Hepatic stellate cell (primary cell): Measurements from ENCODE around the gene DBNL.

ENCODE experiments used
- DNase-seq: peaks from one replicate; pipeline ENCODE4 v3.0.0; 2011; ENCODE audit warnings: low spot score

Gene DBNL

GRCh38 chr7:44078521-44078920 is 34.0 kb downstream of the DBNL start:
- no peak for DNase-seq

GRCh38 chr7:44079331-44080021 is 35.0 kb downstream of the DBNL start:
- DNase-seq: no peak

- DNase-seq: no peak
These were observed 35.6 kb downstream of the DBNL start for GRCh38 chr7:44080118-44080517.

- DNase-seq: no peak
These were observed 36.3 kb downstream of the DBNL start for GRCh38 chr7:44080686-44081265.

- no peak for DNase-seq
These were observed 36.8 kb downstream of the DBNL start for GRCh38 chr7:44081266-44081748.

- peak; percentile 97 for DNase-seq
These were observed 38.2 kb downstream of the DBNL start for GRCh38 chr7:44082541-44083207.

GRCh38 chr7:44083796-44084195 is 39.3 kb downstream of the DBNL start:
- no peak for DNase-seq

GRCh38 chr7:44084701-44085100 is 40.2 kb downstream of the DBNL start:
- DNase-seq: no peak

GRCh38 chr7:44085546-44085945 is 41.0 kb downstream of the DBNL start:
- DNase-seq: no peak

- DNase-seq: no peak
These were observed 42.1 kb downstream of the DBNL start for GRCh38 chr7:44086627-44087026.

- DNase-seq: peak; percentile 78
These were observed 43.7 kb downstream of the DBNL start for GRCh38 chr7:44087911-44088838.

- no peak for DNase-seq
These were observed 48.7 kb downstream of the DBNL start for GRCh38 chr7:44093102-44093641.

GRCh38 chr7:44094365-44094764 is 49.9 kb downstream of the DBNL start:
- no peak for DNase-seq

- DNase-seq: no peak
These were observed 50.5 kb downstream of the DBNL start for GRCh38 chr7:44094883-44095592.

- no peak for DNase-seq
These were observed 51.3 kb downstream of the DBNL start for GRCh38 chr7:44095781-44096180.

GRCh38 chr7:44096326-44096881 is 51.9 kb downstream of the DBNL start:
- DNase-seq: no peak

GRCh38 chr7:44097064-44097932 is 52.8 kb downstream of the DBNL start:
- DNase-seq: no peak

- no peak for DNase-seq
These were observed 53.9 kb downstream of the DBNL start for GRCh38 chr7:44098092-44099068.

GRCh38 chr7:44099669-44100068 is 55.2 kb downstream of the DBNL start:
- DNase-seq: no peak
